ENCODE results near the gene KLK1. TPM values are rescaled to one million over a fixed set of nuclear protein-coding genes. Genes with fewer than 3 reads are reported as not detected.

KLK1 gene
- polyA plus RNA-seq, 1 donor from 2014 or later, result not detected

DNA sequence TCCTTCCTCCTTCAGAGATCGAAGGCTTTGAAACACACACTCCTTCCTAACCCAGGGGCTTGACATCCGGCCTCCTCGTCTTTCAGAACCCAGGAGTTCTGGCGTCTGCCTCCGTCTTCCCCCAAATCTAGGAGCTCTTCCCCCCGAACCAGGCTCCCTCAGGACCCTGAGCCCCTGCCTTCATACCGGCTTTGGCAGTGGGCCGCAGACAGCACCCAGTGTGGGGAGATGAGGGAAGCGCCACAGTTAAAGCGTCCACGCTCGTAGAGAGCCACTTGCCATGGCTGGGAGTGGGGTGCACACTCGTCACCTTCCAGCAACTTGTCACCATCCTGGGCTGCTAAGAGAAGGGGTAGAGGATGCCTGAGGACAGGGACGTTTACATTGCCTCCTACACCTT is 3.9 kb upstream of the KLK1 start:
- peaks cover 9% of the 10 kb centered on the region for H3K27me3 ChIP-seq (ENCODE audit: insufficient read depth, low read depth, low read length)
- no peaks in the 10 kb centered on the region for H3K79me2 ChIP-seq (replicated peaks; ENCODE audit: insufficient read depth, low read length)

DNA sequence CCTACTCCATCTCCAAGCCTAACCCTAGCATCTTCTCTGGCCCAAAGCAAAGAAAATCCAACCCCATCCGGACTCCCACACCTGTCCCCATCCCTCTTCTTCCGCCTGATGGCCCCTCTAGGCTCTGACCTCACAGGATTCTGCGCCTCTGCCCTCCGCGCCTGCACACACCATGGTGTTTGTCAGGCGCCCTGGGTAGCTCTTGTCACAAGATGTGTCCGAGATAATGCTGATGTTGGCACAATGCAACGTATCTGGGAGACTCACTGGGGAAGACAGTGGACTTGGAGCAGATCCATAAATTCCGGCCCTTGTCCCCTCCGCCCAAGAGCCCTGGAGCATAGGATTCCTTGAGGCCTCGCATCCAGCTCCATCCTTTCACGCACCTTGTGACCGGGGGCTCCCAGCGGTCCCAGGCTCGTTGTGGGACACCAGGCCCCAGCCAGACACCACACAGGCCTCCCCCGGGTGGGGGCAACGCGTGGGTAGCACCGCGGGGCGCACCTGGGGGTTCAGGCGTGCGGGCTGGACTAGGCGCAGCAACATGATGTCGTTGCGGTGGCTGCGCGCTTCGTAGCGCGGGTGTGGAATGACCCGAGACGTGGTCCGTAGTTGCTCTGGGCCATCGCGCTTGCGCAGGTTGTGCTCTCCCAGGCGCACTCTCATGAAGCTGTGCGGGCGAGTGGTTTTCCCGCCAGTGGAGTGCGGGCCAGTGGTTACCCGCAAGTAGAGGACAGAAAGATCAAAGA is 3.1 kb upstream of the KLK1 start:
- Histone ChIP-seq H3K9me3 (ENCODE audit: low read length) (no peaks in the 10 kb centered on the region), H3K9me2 (ENCODE audit: insufficient read depth, low read length) (no peaks in the 10 kb centered on the region), H3K36me3 (ENCODE audit: insufficient read depth, low read length) (no peaks in the 10 kb centered on the region), H4K20me1 (ENCODE audit: insufficient read depth) (no peaks in the 10 kb centered on the region), H2AFZ (ENCODE audit: low read depth, low read length) (no peak overlapping the region), H3K4me2 (ENCODE audit: low read length) (no peak overlapping the region), H3K27ac (ENCODE audit: low read length) (no peak overlapping the region), H3K79me2 (replicated peaks; ENCODE audit: insufficient read depth, low read length) (no peaks in the 10 kb centered on the region), H3K4me3 (ENCODE audit: low read length) (no peak overlapping the region), H3F3A (ENCODE audit: insufficient read depth, low read length, poor library complexity, severe bottlenecking) (no peaks in the 10 kb centered on the region), H3K27me3 (ENCODE audit: insufficient read depth, low read depth, low read length) (peaks cover 17% of the 10 kb centered on the region), H3K9ac (ENCODE audit: low read length) (no peak overlapping the region)
- no peak for TF ChIP-seq TAF1 (IDR thresholded peaks at IDR 0.05; ENCODE audit: low read depth)

More for the DNA sequence above, 3.9 kb upstream of the KLK1 start:
- no peak overlapping the region for H2AFZ ChIP-seq (ENCODE audit: low read depth, low read length)
- no peak overlapping the region for H3K27ac ChIP-seq (ENCODE audit: low read length)
- H4K20me1 ChIP-seq (ENCODE audit: insufficient read depth), result no peaks in the 10 kb centered on the region
- no peak overlapping the region for H3K9ac ChIP-seq (ENCODE audit: low read length)
- H3K36me3 ChIP-seq (ENCODE audit: insufficient read depth, low read length), result no peaks in the 10 kb centered on the region
- H3K9me3 ChIP-seq (ENCODE audit: low read length), result no peaks in the 10 kb centered on the region
- no peaks in the 10 kb centered on the region for H3K9me2 ChIP-seq (ENCODE audit: insufficient read depth, low read length)
- H3K4me2 ChIP-seq (ENCODE audit: low read length), result no peak overlapping the region
- H3K4me3 ChIP-seq (ENCODE audit: low read length), result no peak overlapping the region
- H3F3A ChIP-seq (ENCODE audit: insufficient read depth, low read length, poor library complexity, severe bottlenecking), result no peaks in the 10 kb centered on the region
- TF ChIP-seq EZH2 (IDR thresholded peaks at IDR 0.05; ENCODE audit: borderline replicate concordance, insufficient read depth, low read length, poor library complexity, severe bottlenecking), result no peak
- TF ChIP-seq RAD21 (conservative IDR thresholded peaks at IDR 0.05), result no peak
- no peak for TF ChIP-seq MXI1 (conservative IDR thresholded peaks at IDR 0.05; ENCODE audit: poor library complexity, severe bottlenecking)
- TF ChIP-seq, protein P1, sequence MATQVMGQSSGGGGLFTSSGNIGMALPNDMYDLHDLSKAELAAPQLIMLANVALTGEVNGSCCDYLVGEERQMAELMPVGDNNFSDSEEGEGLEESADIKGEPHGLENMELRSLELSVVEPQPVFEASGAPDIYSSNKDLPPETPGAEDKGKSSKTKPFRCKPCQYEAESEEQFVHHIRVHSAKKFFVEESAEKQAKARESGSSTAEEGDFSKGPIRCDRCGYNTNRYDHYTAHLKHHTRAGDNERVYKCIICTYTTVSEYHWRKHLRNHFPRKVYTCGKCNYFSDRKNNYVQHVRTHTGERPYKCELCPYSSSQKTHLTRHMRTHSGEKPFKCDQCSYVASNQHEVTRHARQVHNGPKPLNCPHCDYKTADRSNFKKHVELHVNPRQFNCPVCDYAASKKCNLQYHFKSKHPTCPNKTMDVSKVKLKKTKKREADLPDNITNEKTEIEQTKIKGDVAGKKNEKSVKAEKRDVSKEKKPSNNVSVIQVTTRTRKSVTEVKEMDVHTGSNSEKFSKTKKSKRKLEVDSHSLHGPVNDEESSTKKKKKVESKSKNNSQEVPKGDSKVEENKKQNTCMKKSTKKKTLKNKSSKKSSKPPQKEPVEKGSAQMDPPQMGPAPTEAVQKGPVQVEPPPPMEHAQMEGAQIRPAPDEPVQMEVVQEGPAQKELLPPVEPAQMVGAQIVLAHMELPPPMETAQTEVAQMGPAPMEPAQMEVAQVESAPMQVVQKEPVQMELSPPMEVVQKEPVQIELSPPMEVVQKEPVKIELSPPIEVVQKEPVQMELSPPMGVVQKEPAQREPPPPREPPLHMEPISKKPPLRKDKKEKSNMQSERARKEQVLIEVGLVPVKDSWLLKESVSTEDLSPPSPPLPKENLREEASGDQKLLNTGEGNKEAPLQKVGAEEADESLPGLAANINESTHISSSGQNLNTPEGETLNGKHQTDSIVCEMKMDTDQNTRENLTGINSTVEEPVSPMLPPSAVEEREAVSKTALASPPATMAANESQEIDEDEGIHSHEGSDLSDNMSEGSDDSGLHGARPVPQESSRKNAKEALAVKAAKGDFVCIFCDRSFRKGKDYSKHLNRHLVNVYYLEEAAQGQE (IDR thresholded peaks at IDR 0.05; ENCODE audit: borderline replicate concordance), result no peak
- no peak for TF ChIP-seq EP300 (conservative IDR thresholded peaks at IDR 0.05; ENCODE audit: poor library complexity, severe bottlenecking)
- no peak for TF ChIP-seq POLR2AphosphoS5 (IDR thresholded peaks at IDR 0.05)
- TF ChIP-seq SMC3 (conservative IDR thresholded peaks at IDR 0.05; ENCODE audit: poor library complexity), result no peak
- no peak for TF ChIP-seq TAF1 (IDR thresholded peaks at IDR 0.05; ENCODE audit: low read depth)
- no peak for TF ChIP-seq CTCF (IDR thresholded peaks at IDR 0.05; ENCODE audit: poor library complexity, severe bottlenecking)

Measured in neural cell (in vitro differentiated cells).